ENCODE measurements around the gene PTGER1.

DNA sequence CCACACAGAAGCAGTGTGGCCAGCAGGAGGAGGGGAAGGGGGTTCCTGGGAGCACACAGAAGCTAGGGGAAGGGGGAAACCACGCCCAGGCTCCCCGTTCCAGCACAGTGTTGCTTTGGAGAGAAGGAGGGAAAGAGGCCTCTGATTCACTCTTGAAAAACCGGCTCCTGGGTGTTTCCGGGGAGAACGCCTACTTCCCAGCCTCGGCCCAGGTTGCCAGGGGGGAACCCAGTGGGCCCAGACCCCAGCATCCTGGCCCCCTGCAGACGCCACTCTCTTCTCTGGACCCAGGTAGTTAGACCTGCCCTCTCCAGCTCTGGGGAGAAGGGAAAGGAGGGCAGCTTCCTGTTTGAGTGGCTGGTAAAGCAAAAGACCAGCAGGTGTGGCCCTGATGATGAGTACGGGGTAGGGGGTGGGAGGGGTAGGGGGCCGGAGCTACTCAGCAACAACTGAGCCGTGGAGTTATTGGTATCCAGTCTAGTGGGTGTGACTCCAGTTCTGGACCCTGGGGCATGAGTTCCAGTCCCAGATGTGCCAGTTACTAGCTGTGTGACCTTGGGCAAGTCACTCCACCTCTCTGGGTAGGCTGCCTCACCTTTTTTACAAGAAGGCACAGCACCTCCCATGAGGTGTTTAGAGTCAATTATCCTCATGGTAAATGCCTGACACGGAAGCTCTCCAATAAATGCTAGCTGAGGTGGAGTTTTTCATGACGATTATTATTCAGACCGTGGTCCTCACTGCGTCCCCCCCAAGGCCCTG is 19.9 kb upstream of the PTGER1 start:
- TF ChIP-seq, protein P1, sequence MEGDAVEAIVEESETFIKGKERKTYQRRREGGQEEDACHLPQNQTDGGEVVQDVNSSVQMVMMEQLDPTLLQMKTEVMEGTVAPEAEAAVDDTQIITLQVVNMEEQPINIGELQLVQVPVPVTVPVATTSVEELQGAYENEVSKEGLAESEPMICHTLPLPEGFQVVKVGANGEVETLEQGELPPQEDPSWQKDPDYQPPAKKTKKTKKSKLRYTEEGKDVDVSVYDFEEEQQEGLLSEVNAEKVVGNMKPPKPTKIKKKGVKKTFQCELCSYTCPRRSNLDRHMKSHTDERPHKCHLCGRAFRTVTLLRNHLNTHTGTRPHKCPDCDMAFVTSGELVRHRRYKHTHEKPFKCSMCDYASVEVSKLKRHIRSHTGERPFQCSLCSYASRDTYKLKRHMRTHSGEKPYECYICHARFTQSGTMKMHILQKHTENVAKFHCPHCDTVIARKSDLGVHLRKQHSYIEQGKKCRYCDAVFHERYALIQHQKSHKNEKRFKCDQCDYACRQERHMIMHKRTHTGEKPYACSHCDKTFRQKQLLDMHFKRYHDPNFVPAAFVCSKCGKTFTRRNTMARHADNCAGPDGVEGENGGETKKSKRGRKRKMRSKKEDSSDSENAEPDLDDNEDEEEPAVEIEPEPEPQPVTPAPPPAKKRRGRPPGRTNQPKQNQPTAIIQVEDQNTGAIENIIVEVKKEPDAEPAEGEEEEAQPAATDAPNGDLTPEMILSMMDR (IDR thresholded peaks at IDR 0.05), result no peak
- TF ChIP-seq POLR2A (IDR thresholded peaks at IDR 0.05), result no peak

Measured in breast epithelium (tissue), 3 donors.